DOHH2 (cell line): ENCODE results near the gene HSD17B14.

Source experiments
- CTCF ChIP-seq: fragments of 200-600 bp; sonication (generic); IDR thresholded peaks from one replicate; pipeline ENCODE4 v1.5.1; 2014; ENCODE audit warnings: antibody characterized with exemption, mild to moderate bottlenecking, low read depth, low read length; ENCODE audit not compliant: poor library complexity, severe bottlenecking
- EZH2phosphoT487 ChIP-seq: fragments of 200-600 bp; sonication (generic); IDR thresholded peaks from 2 replicates; pipeline ENCODE4 v1.6.1; 2017; ENCODE audit warnings: borderline replicate concordance, mild to moderate bottlenecking, antibody characterized with exemption, low read length, moderate library complexity, mixed read lengths

- TF ChIP-seq CTCF (no peak), EZH2phosphoT487 (no peak)
Observed at GRCh38 chr19:48822514-48822913, 13.8 kb downstream of the HSD17B14 start.
